Osteocyte (in vitro differentiated cells): ENCODE data around the gene MINDY2. TPM values are rescaled to one million over a fixed set of nuclear protein-coding genes. Genes with fewer than 3 reads are reported as not detected.

Experiments
- DNase-seq: peaks from one replicate; pipeline ENCODE4 v3.0.0; 2021; ENCODE audit warnings: mixed read lengths; ENCODE audit not compliant: unreplicated experiment; ENCODE audit errors: extremely low spot score
- H3K27ac Mint-ChIP-seq: one replicate; pipeline ENCODE4 v1.8.0; 2021; ENCODE audit warnings: mild to moderate bottlenecking, mixed read lengths; ENCODE audit not compliant: unreplicated experiment
- H3K27me3 Mint-ChIP-seq: one replicate; pipeline ENCODE4 v1.8.0; 2021; ENCODE audit warnings: mixed read lengths; ENCODE audit not compliant: unreplicated experiment
- H3K36me3 Mint-ChIP-seq: one replicate; pipeline ENCODE4 v1.8.0; 2021; ENCODE audit warnings: mixed read lengths; ENCODE audit not compliant: unreplicated experiment
- H3K4me1 Mint-ChIP-seq: one replicate; pipeline ENCODE4 v1.8.0; 2021; ENCODE audit warnings: mixed read lengths; ENCODE audit not compliant: unreplicated experiment
- H3K4me3 Mint-ChIP-seq: one replicate; pipeline ENCODE4 v1.8.0; 2021; ENCODE audit warnings: mild to moderate bottlenecking, moderate library complexity, mixed read lengths; ENCODE audit not compliant: unreplicated experiment
- H3K9me3 Mint-ChIP-seq: one replicate; pipeline ENCODE4 v1.8.0; 2021; ENCODE audit warnings: mixed read lengths; ENCODE audit not compliant: unreplicated experiment
- total RNA-seq: library from RNA; stranded (reverse); gene quantifications from 2 replicates; pipeline ENCODE4 v1.2.1, GENCODE V29; 2021
- TF ChIP-seq, protein P1 (sequence below): fragments of 200-600 bp; sonication (generic); IDR thresholded peaks from 2 replicates; pipeline ENCODE4 v1.5.0; 2021; ENCODE audit warnings: antibody characterized with exemption, mild to moderate bottlenecking, moderate library complexity

Gene MINDY2
- total RNA-seq, 1 donor from 2014 or later = 18.6 TPM

GRCh38 chr15:58748040-58748851 is 22.9 kb upstream of the MINDY2 start:
- Mint-ChIP-seq H3K4me1 (peaks cover 31% of the 10 kb centered on the region), H3K4me3 (peak overlapping the region; percentile 96), H3K27ac (peak overlapping the region; percentile 85), H3K36me3 (peaks cover 3% of the 10 kb centered on the region), H3K27me3 (no peaks in the 10 kb centered on the region), H3K9me3 (no peaks in the 10 kb centered on the region)
- TF ChIP-seq, protein P1, sequence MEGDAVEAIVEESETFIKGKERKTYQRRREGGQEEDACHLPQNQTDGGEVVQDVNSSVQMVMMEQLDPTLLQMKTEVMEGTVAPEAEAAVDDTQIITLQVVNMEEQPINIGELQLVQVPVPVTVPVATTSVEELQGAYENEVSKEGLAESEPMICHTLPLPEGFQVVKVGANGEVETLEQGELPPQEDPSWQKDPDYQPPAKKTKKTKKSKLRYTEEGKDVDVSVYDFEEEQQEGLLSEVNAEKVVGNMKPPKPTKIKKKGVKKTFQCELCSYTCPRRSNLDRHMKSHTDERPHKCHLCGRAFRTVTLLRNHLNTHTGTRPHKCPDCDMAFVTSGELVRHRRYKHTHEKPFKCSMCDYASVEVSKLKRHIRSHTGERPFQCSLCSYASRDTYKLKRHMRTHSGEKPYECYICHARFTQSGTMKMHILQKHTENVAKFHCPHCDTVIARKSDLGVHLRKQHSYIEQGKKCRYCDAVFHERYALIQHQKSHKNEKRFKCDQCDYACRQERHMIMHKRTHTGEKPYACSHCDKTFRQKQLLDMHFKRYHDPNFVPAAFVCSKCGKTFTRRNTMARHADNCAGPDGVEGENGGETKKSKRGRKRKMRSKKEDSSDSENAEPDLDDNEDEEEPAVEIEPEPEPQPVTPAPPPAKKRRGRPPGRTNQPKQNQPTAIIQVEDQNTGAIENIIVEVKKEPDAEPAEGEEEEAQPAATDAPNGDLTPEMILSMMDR = no peak
- DNase-seq = no peak

- H3K27ac Mint-ChIP-seq = peak overlapping the region; percentile 93
- no peaks in the 10 kb centered on the region for H3K9me3 Mint-ChIP-seq
- H3K4me3 Mint-ChIP-seq = peak overlapping the region; percentile 96
- TF ChIP-seq, protein P1 = no peak
- peak; percentile 88 for DNase-seq
- no peaks in the 10 kb centered on the region for H3K27me3 Mint-ChIP-seq
- peaks cover 3% of the 10 kb centered on the region for H3K36me3 Mint-ChIP-seq
- H3K4me1 Mint-ChIP-seq = peaks cover 29% of the 10 kb centered on the region
These were observed 22.1 kb upstream of the MINDY2 start for GRCh38 chr15:58748852-58749531.

DNA sequence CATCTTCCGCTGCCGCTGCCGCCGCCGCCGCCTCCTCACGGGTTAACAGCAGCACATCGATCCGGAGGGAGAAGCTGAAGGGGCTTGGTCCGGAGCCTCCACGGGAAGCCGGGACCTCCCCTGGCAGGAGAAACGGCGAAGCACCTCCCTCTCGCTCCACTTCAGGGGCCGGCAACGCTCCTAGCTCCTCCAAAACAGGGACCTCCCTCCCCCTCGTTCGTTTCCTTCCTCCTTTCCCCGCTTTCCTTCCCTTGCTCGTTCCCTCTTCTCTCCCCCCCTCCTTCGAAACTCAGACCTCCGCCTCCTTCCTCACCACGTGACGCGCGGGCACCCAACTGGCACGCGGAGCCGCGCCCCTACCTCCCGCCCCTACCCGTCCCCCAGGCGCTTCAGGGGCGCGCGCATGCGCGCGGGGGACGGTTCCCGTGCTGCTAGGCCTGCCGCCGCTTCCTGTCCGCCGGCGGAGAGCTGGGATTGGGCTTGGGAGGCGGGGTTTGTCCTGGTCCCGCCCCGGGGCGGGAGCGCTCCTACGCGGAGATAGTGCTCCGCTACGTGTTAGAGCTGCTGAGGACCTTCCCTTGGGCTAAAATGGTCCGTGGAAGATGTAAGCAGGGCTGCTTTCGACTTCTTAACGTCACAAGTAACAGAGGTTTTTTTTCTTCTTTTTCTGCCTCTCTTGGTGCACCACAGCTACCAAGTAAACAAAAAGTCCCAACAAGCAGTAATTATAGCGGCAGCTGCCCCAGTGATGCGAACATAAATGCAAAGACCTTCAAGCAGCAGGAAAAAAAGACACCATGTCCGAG is 21.4 kb upstream of the MINDY2 start, which contains the start of gene ADAM10:
Gene ADAM10 (minus strand): TSS at position 176 of the 806 bp plus-strand sequence. CDS start 173 bp downstream, at position 3.
- TF ChIP-seq, protein P1 = no peak
- peak within 1 kb of the TSS; percentile 96 for H3K4me3 Mint-ChIP-seq
- peak within 1 kb of the TSS; percentile 93 for H3K27ac Mint-ChIP-seq
- DNase-seq = peak; percentile 100
- no peaks in the 10 kb centered on the region for H3K9me3 Mint-ChIP-seq
- peaks cover 3% of the 10 kb centered on the region for H3K36me3 Mint-ChIP-seq
- peaks cover 29% of the 10 kb centered on the region for H3K4me1 Mint-ChIP-seq
- H3K27me3 Mint-ChIP-seq = peaks cover 2% of the 10 kb centered on the region

DNA sequence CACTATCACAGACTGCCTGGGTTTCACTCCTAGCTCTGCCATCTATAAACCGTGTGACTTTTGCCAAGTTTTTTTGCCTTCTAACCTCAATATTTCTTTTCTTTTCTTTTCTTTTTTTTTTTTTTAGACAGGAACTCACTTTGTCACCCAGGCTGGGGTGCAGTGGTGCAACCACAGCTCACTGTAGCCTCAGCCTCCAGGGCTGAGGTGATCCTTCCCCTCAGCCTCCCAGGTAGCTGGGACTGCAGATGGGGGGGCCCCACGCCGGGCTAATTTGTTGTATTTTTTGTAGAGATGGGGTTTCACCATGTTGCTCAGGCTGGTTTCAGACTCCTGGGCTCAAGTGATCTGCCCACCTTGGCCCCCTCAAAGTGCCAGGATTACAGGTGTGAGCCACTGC is 18.4 kb upstream of the MINDY2 start:
- no peak overlapping the region for H3K4me3 Mint-ChIP-seq
- no peaks in the 10 kb centered on the region for H3K9me3 Mint-ChIP-seq
- DNase-seq = no peak

More for the DNA sequence above, 18.4 kb upstream of the MINDY2 start:
- H3K4me1 Mint-ChIP-seq = peaks cover 12% of the 10 kb centered on the region
- H3K36me3 Mint-ChIP-seq = no peaks in the 10 kb centered on the region
- H3K27ac Mint-ChIP-seq = no peak overlapping the region
- peaks cover 2% of the 10 kb centered on the region for H3K27me3 Mint-ChIP-seq
- TF ChIP-seq, protein P1 = no peak
